ENCODE results near the gene PDE8A. TPM values are rescaled to one million over a fixed set of nuclear protein-coding genes. Genes with fewer than 3 reads are reported as not detected.

The PDE8A gene
- polyA plus RNA-seq, 3 donors from 2014 or later: 0.87 to 3.4 (median 2.4) TPM

- H3K27ac Mint-ChIP-seq: no peak overlapping the region
- no peak overlapping the region for H3K4me3 Mint-ChIP-seq
- peaks cover 0 to 2% (median 0%) of the 10 kb centered on the region in 6 donors for H3K9me3 Mint-ChIP-seq
- peaks cover 30 to 65% of the 10 kb centered on the region in 2 donors for H3K4me1 Mint-ChIP-seq
- peaks cover 0 to 2% (median 2%) of the 10 kb centered on the region in 3 donors for H3K27me3 Mint-ChIP-seq (ENCODE audit: low read depth in 3 of 3)
- peaks cover 0 to 5% (median 0%) of the 10 kb centered on the region in 3 donors for H3K36me3 Mint-ChIP-seq
- no peak for DNase-seq
Measured at GRCh38 chr15:85049805-85050204, 68.1 kb downstream of the PDE8A start.

- Mint-ChIP-seq H3K27me3 (ENCODE audit: low read depth in 3 of 3) (peaks cover 0 to 2% (median 0%) of the 10 kb centered on the region in 3 donors), H3K4me3 (no peak overlapping the region), H3K36me3 (peaks cover 8 to 28% (median 18%) of the 10 kb centered on the region in 3 donors), H3K4me1 (peaks cover 18 to 38% of the 10 kb centered on the region in 2 donors), H3K9me3 (peaks cover 2 to 17% (median 14%) of the 10 kb centered on the region in 6 donors), H3K27ac (no peak overlapping the region)
- no peak for DNase-seq
Measured at GRCh38 chr15:85059734-85060133, 78.1 kb downstream of the PDE8A start.

- DNase-seq: no peak
- Mint-ChIP-seq H3K27ac (no peak overlapping the region), H3K4me1 (peaks cover 17 to 28% of the 10 kb centered on the region in 2 donors), H3K36me3 (peaks cover 6 to 21% (median 15%) of the 10 kb centered on the region in 3 donors), H3K27me3 (ENCODE audit: low read depth in 3 of 3) (no peaks in the 10 kb centered on the region), H3K9me3 (peaks cover 2 to 17% (median 11%) of the 10 kb centered on the region in 6 donors), H3K4me3 (no peak overlapping the region)
Measured at GRCh38 chr15:85062560-85062959, 80.9 kb downstream of the PDE8A start.

- no peaks in the 10 kb centered on the region for H3K27me3 Mint-ChIP-seq (ENCODE audit: low read depth in 3 of 3)
- no peak overlapping the region for H3K27ac Mint-ChIP-seq
- H3K9me3 Mint-ChIP-seq: peaks cover 2 to 14% (median 10%) of the 10 kb centered on the region in 6 donors
- no peak overlapping the region for H3K4me3 Mint-ChIP-seq
- H3K36me3 Mint-ChIP-seq: peaks cover 10 to 16% (median 16%) of the 10 kb centered on the region in 3 donors
- H3K4me1 Mint-ChIP-seq: peaks cover 17 to 28% of the 10 kb centered on the region in 2 donors
- no peak for DNase-seq
Measured at GRCh38 chr15:85063088-85063487, 81.4 kb downstream of the PDE8A start.

GRCh38 chr15:85063522-85064079 lies 81.9 kb downstream of the PDE8A start:
- Mint-ChIP-seq H3K9me3 (peaks cover 2 to 12% (median 10%) of the 10 kb centered on the region in 6 donors), H3K36me3 (peaks cover 10 to 14% (median 14%) of the 10 kb centered on the region in 3 donors), H3K4me3 (no peak overlapping the region), H3K27ac (no peak overlapping the region), H3K4me1 (peaks cover 17 to 28% of the 10 kb centered on the region in 2 donors), H3K27me3 (ENCODE audit: low read depth in 3 of 3) (no peaks in the 10 kb centered on the region)
- no peak for DNase-seq

GRCh38 chr15:85064710-85065109 lies 83.1 kb downstream of the PDE8A start:
- peaks cover 13 to 20% of the 10 kb centered on the region in 2 donors for H3K4me1 Mint-ChIP-seq
- H3K27ac Mint-ChIP-seq: peak overlapping the region in 1 of 6 donors; percentile 6
- no peak overlapping the region for H3K4me3 Mint-ChIP-seq
- no peak for DNase-seq
- H3K27me3 Mint-ChIP-seq (ENCODE audit: low read depth in 3 of 3): no peaks in the 10 kb centered on the region
- H3K36me3 Mint-ChIP-seq: peaks cover 10 to 14% (median 14%) of the 10 kb centered on the region in 3 donors
- peaks cover 2 to 12% (median 10%) of the 10 kb centered on the region in 6 donors for H3K9me3 Mint-ChIP-seq

GRCh38 chr15:85071061-85071460 lies 89.4 kb downstream of the PDE8A start:
- H3K9me3 Mint-ChIP-seq: no peaks in the 10 kb centered on the region
- DNase-seq: no peak
- peaks cover 4 to 20% of the 10 kb centered on the region in 2 donors for H3K4me1 Mint-ChIP-seq
- H3K4me3 Mint-ChIP-seq: no peak overlapping the region
- no peaks in the 10 kb centered on the region for H3K27me3 Mint-ChIP-seq (ENCODE audit: low read depth in 3 of 3)
- peaks cover 0 to 24% (median 13%) of the 10 kb centered on the region in 3 donors for H3K36me3 Mint-ChIP-seq
- peak overlapping the region in 1 of 6 donors; percentile 19 for H3K27ac Mint-ChIP-seq

- H3K4me1 Mint-ChIP-seq: peaks cover 4 to 20% of the 10 kb centered on the region in 2 donors
- H3K27ac Mint-ChIP-seq: no peak overlapping the region
- no peak overlapping the region for H3K4me3 Mint-ChIP-seq
- H3K27me3 Mint-ChIP-seq (ENCODE audit: low read depth in 3 of 3): no peaks in the 10 kb centered on the region
- no peak for DNase-seq
- no peaks in the 10 kb centered on the region for H3K9me3 Mint-ChIP-seq
- peaks cover 2 to 24% (median 13%) of the 10 kb centered on the region in 3 donors for H3K36me3 Mint-ChIP-seq
Measured at GRCh38 chr15:85071504-85071903, 89.8 kb downstream of the PDE8A start.

GRCh38 chr15:85072917-85073316 lies 91.3 kb downstream of the PDE8A start:
- Mint-ChIP-seq H3K36me3 (peaks cover 8 to 25% (median 14%) of the 10 kb centered on the region in 3 donors), H3K27me3 (ENCODE audit: low read depth in 3 of 3) (no peaks in the 10 kb centered on the region), H3K9me3 (no peaks in the 10 kb centered on the region), H3K27ac (no peak overlapping the region), H3K4me3 (no peak overlapping the region), H3K4me1 (peaks cover 4 to 20% of the 10 kb centered on the region in 2 donors)
- no peak for DNase-seq

GRCh38 chr15:85073556-85074194 lies 92.0 kb downstream of the PDE8A start:
- Mint-ChIP-seq H3K36me3 (peaks cover 8 to 26% (median 15%) of the 10 kb centered on the region in 3 donors), H3K4me1 (peaks cover 4 to 20% of the 10 kb centered on the region in 2 donors), H3K27me3 (ENCODE audit: low read depth in 3 of 3) (no peaks in the 10 kb centered on the region), H3K9me3 (no peaks in the 10 kb centered on the region), H3K4me3 (no peak overlapping the region), H3K27ac (no peak overlapping the region)
- DNase-seq: no peak

- DNase-seq: no peak
- Mint-ChIP-seq H3K4me1 (no peaks in the 10 kb centered on the region), H3K27me3 (ENCODE audit: low read depth in 3 of 3) (no peaks in the 10 kb centered on the region), H3K27ac (no peak overlapping the region), H3K4me3 (no peak overlapping the region), H3K9me3 (no peaks in the 10 kb centered on the region), H3K36me3 (peaks cover 19 to 35% (median 28%) of the 10 kb centered on the region in 3 donors)
Measured at GRCh38 chr15:85086855-85087254, 105.2 kb downstream of the PDE8A start.

- no peaks in the 10 kb centered on the region for H3K4me1 Mint-ChIP-seq
- H3K36me3 Mint-ChIP-seq: peaks cover 19 to 44% (median 30%) of the 10 kb centered on the region in 3 donors
- DNase-seq: no peak
- H3K9me3 Mint-ChIP-seq: no peaks in the 10 kb centered on the region
- no peak overlapping the region for H3K27ac Mint-ChIP-seq
- no peak overlapping the region for H3K4me3 Mint-ChIP-seq
- no peaks in the 10 kb centered on the region for H3K27me3 Mint-ChIP-seq (ENCODE audit: low read depth in 3 of 3)
Measured at GRCh38 chr15:85088300-85088699, 106.6 kb downstream of the PDE8A start.

- Mint-ChIP-seq H3K36me3 (peaks cover 26 to 45% (median 27%) of the 10 kb centered on the region in 3 donors), H3K27ac (peak overlapping the region in 1 of 6 donors; percentile 18)
Measured at GRCh38 chr15:85089929-85090597, 108.4 kb downstream of the PDE8A start.

GRCh38 chr15:85091990-85092389 lies 110.3 kb downstream of the PDE8A start:
- H3K9me3 Mint-ChIP-seq: no peaks in the 10 kb centered on the region

More at GRCh38 chr15:85089929-85090597, 108.4 kb downstream of the PDE8A start:
- Mint-ChIP-seq H3K4me1 (no peaks in the 10 kb centered on the region), H3K27me3 (ENCODE audit: low read depth in 3 of 3) (no peaks in the 10 kb centered on the region), H3K4me3 (no peak overlapping the region), H3K9me3 (no peaks in the 10 kb centered on the region)
- no peak for DNase-seq

More at GRCh38 chr15:85091990-85092389, 110.3 kb downstream of the PDE8A start:
- Mint-ChIP-seq H3K27me3 (ENCODE audit: low read depth in 3 of 3) (no peaks in the 10 kb centered on the region), H3K27ac (no peak overlapping the region), H3K4me3 (no peak overlapping the region), H3K36me3 (peaks cover 25 to 43% (median 32%) of the 10 kb centered on the region in 3 donors), H3K4me1 (no peaks in the 10 kb centered on the region)
- no peak for DNase-seq

All from immature natural killer cell (primary cell).